PFSK-1 (cell line): Measurements from ENCODE around the gene TACR1.

ENCODE experiments used
- FOXP2 ChIP-seq: optimal IDR thresholded peaks from 2 replicates; pipeline ENCODE3; 2011; ENCODE audit warnings: borderline replicate concordance, control low read depth, inconsistent platforms; ENCODE audit not compliant: insufficient read depth; ENCODE audit errors: extremely low read length, extremely low read depth
- POLR2AphosphoS5 ChIP-seq: IDR thresholded peaks from 2 replicates; pipeline ENCODE4 v1.6.1; 2012; ENCODE audit warnings: low read depth, mild to moderate bottlenecking, control low read depth, low read length, moderate library complexity
- SIN3A ChIP-seq: IDR thresholded peaks from 2 replicates; pipeline ENCODE4 v1.6.1; 2012; ENCODE audit warnings: mild to moderate bottlenecking, low read length, moderate library complexity, borderline replicate concordance; ENCODE audit not compliant: insufficient read depth
- TAF1 ChIP-seq: IDR thresholded peaks from 2 replicates; pipeline ENCODE4 v1.6.1; 2012; ENCODE audit warnings: low read length, control low read depth, borderline replicate concordance; ENCODE audit not compliant: insufficient read depth
- TF ChIP-seq, protein P1 (sequence below), 2 experiments: IDR thresholded peaks; 2 replicates each; pipeline versions ENCODE4 v1.6.1 to v1.8.0; 2011 to 2012; ENCODE audit warnings: low read depth in 2 of 2, low read length in 2 of 2, control low read depth in 1 of 2, inconsistent platforms in 1 of 2, mild to moderate bottlenecking in 1 of 2, moderate library complexity in 1 of 2; ENCODE audit not compliant: insufficient read depth in 1 of 2

TACR1 gene

DNA sequence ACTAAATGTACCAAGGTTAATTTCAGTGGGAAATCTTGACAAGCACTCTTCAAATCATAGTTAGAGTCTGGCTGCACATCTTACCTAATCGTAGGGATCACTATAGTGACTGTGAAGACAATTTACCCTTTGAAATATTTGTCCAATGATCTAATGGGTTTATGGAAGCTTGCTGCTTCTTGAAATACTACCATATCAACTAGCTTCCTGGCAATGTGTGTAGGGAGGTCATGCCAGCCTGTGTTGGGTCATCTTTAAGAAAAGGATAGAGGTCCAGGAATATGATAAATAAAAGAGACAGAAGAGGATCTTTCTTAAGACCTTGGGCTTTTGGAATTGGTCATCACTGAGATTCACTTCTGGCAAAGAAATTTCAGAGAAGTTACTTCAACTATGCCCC is 156.5 kb downstream of the TACR1 start:
- TF ChIP-seq SIN3A (no peak), FOXP2 (no peak)
- TF ChIP-seq, protein P1, sequence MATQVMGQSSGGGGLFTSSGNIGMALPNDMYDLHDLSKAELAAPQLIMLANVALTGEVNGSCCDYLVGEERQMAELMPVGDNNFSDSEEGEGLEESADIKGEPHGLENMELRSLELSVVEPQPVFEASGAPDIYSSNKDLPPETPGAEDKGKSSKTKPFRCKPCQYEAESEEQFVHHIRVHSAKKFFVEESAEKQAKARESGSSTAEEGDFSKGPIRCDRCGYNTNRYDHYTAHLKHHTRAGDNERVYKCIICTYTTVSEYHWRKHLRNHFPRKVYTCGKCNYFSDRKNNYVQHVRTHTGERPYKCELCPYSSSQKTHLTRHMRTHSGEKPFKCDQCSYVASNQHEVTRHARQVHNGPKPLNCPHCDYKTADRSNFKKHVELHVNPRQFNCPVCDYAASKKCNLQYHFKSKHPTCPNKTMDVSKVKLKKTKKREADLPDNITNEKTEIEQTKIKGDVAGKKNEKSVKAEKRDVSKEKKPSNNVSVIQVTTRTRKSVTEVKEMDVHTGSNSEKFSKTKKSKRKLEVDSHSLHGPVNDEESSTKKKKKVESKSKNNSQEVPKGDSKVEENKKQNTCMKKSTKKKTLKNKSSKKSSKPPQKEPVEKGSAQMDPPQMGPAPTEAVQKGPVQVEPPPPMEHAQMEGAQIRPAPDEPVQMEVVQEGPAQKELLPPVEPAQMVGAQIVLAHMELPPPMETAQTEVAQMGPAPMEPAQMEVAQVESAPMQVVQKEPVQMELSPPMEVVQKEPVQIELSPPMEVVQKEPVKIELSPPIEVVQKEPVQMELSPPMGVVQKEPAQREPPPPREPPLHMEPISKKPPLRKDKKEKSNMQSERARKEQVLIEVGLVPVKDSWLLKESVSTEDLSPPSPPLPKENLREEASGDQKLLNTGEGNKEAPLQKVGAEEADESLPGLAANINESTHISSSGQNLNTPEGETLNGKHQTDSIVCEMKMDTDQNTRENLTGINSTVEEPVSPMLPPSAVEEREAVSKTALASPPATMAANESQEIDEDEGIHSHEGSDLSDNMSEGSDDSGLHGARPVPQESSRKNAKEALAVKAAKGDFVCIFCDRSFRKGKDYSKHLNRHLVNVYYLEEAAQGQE (IDR thresholded peaks at IDR 0.05; ENCODE audit: insufficient read depth in 1 of 2, low read depth in 2 of 2, low read length in 2 of 2): no peak

DNA sequence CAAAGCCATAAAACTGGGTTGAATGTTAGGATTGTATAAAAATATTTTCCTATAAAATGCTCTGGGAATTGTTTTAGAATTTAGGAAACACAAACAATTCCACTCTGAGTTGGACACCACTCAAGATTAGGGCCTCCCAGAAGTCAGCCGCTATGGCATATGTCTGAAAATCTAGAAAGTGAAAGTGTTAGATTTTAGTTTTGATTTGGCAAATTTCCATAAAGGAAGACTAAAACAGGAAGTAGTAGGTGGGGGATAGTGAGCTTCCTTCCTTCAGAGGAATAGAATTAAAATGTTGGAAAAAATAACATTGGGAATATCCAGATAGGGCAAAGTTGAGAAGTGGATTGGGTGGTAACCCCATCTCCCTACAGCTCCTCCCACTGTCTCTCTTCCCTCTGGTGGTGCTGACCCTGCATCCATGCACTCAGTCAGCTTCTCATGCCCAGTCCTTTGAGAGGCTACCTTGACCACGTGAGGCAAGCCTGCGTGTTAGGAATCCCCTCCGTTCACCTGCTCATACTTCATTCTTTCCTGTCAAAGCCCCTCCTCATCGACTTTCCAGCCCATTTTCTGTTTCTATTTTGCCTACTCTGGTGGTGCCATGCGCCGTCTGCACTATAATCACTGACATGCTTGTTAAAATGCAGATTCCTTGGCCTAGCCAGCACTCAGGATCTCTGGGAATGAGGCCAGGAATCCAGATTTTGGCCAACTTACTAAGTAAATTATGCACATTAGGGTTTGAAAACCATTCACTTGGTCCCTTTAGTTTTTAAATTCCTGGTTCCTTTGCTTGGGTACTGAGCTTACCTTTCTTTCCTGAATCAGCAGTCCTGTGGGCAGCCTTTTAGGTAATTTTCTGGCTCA is 157.4 kb downstream of the TACR1 start:
- TF ChIP-seq POLR2AphosphoS5 (no peak), SIN3A (no peak), FOXP2 (no peak), TAF1 (no peak)
- TF ChIP-seq, protein P1 (IDR thresholded peaks at IDR 0.05; ENCODE audit: insufficient read depth in 1 of 2, low read depth in 2 of 2, low read length in 2 of 2): no peak

DNA sequence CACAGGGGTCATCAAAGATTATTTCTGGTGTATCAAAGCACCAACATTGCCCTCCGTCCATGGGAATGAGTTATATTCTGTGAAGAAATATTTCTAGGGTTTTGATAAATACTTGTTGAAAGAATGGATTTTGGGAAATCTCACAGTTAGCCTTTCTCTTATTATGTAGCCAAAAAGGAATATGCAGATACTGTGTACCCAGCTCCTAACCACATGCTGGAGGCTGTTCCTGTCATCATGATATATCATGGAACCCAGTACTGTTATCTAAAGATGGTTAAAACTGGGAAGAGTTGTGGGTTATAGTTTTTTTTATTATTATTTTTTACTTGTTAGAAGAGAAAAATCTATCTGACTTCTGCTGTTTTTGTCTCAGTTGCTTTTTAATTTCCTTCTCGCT is 158.1 kb downstream of the TACR1 start:
- TF ChIP-seq FOXP2 (no peak), SIN3A (no peak), TAF1 (no peak), POLR2AphosphoS5 (no peak)
- TF ChIP-seq, protein P1 (IDR thresholded peaks at IDR 0.05; ENCODE audit: insufficient read depth in 1 of 2, low read depth in 2 of 2, low read length in 2 of 2): no peak

DNA sequence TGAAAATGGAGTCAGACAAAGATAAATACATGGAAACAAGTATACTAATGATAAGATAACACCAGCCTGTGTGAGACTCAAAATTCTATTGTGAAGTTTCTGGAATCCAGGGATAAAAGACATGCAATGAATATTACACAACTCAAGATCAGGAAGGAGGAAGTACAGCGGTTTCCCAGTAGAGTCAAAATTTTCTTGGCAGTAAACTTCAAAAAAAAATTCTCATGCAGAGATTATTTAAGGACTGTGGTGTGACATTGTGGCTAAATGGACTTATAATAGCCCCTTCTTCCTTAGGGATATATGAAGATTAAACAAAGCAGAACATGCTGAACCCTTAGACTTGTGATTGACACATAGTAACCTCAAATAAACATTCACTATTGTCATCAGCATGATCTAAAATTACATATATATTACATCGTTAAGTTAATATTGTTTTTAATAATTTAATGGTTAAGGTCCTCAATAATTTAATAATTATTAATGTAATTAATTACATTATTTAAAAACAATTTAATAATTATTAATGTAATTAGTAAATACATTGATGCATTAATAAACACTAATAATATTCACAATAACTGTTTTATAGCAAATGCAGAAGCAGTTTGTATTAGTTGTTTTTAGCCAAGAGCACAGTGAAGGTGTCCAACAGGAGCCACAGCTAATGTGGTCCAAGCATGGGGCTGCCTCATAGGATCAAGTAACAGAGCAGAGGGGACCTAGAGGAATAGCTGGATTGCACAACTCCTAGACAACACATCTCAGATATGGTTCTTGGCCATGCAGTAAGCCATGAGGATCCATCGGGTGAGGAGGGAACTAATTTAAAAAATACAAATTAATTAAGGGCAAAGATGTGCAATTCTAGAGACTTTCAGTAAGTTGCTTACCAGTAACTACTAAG is 163.6 kb downstream of the TACR1 start:
- TF ChIP-seq POLR2AphosphoS5 (no peak), FOXP2 (no peak), SIN3A (no peak), TAF1 (no peak)
- TF ChIP-seq, protein P1 (IDR thresholded peaks at IDR 0.05; ENCODE audit: insufficient read depth in 1 of 2, low read depth in 2 of 2, low read length in 2 of 2): no peak
